Fibroblast of lung (primary cell): ENCODE data around the gene NPIPA8. TPM values are rescaled to one million over a fixed set of nuclear protein-coding genes. Genes with fewer than 3 reads are reported as not detected.
"Not testable (repeated sequence)": the region's sequence is repeated elsewhere in the genome, so short reads cannot be mapped to it uniquely, and the experiment has no call there.

ENCODE experiments used
- DNase-seq, 2 donors: peaks; one replicate each; pipeline versions ENCODE4 v3.0.0 to v3.0.0-alpha.2; 2010; ENCODE audit warnings: low read depth in 2 of 2
- H2AFZ ChIP-seq: 2 replicates; pipeline ENCODE4 v1.5.1; 2012; ENCODE audit warnings: low read length, control low read depth, inconsistent platforms
- H3K27ac ChIP-seq: 2 replicates; pipeline ENCODE4 v1.5.1; 2011; ENCODE audit warnings: low read length, control low read depth; ENCODE audit not compliant: insufficient read depth
- H3K27me3 ChIP-seq: 2 replicates; pipeline ENCODE4 v1.5.1; 2011; ENCODE audit warnings: mild to moderate bottlenecking, low read length; ENCODE audit not compliant: control insufficient read depth, insufficient read depth
- H3K36me3 ChIP-seq: 2 replicates; pipeline ENCODE4 v1.5.1; 2011; ENCODE audit warnings: low read length; ENCODE audit not compliant: control insufficient read depth, insufficient read depth
- H3K4me1 ChIP-seq: 2 replicates; pipeline ENCODE4 v1.5.1; 2011; ENCODE audit warnings: low read length; ENCODE audit not compliant: control insufficient read depth, insufficient read depth; ENCODE audit errors: extremely low read depth
- H3K4me2 ChIP-seq: 2 replicates; pipeline ENCODE4 v1.5.1; 2011; ENCODE audit warnings: low read length, control low read depth; ENCODE audit not compliant: insufficient read depth; ENCODE audit errors: extremely low read depth
- H3K4me3 ChIP-seq, 4 experiments: fragments of 200-600 bp in 1 of 4; sonication (generic) in 1 of 4; replicated peaks in 1 of 4; 2 replicates each; pipeline ENCODE4 v1.5.1; 2011 to 2016; ENCODE audit warnings: low read length in 4 of 4, low read depth in 3 of 4, mild to moderate bottlenecking in 3 of 4, control low read depth in 2 of 4, inconsistent platforms in 1 of 4, mixed read lengths in 1 of 4; ENCODE audit not compliant: insufficient read depth in 1 of 4; ENCODE audit errors: control extremely low read depth in 1 of 4
- H3K79me2 ChIP-seq: 2 replicates; pipeline ENCODE4 v1.5.1; 2012; ENCODE audit warnings: mild to moderate bottlenecking, low read length, inconsistent platforms; ENCODE audit not compliant: control insufficient read depth, insufficient read depth
- H3K9ac ChIP-seq: 2 replicates; pipeline ENCODE4 v1.5.1; 2011; ENCODE audit warnings: mild to moderate bottlenecking, low read length, control low read depth; ENCODE audit not compliant: insufficient read depth
- H3K9me3 ChIP-seq: 2 replicates; pipeline ENCODE4 v1.5.1; 2012; ENCODE audit warnings: low read depth, low read length; ENCODE audit not compliant: control insufficient read depth, insufficient read depth
- H4K20me1 ChIP-seq: 2 replicates; pipeline ENCODE4 v1.5.1; 2011; ENCODE audit warnings: low read length; ENCODE audit not compliant: control insufficient read depth, insufficient read depth; ENCODE audit errors: extremely low read depth
- polyA plus RNA-seq, 2 donors: library from polyadenylated mRNA; depleted of rRNA in 1 of 2; stranded (reverse) in 1 of 2; unstranded in 1 of 2; fragments of >200 nt; gene quantifications; 2 replicates each; pipeline ENCODE4 v1.2.1, GENCODE V29; 2011 to 2012; ENCODE audit warnings: missing spikeins in 1 of 2
- total RNA-seq: library from RNA; depleted of rRNA; stranded (reverse); fragments of >200 nt; gene quantifications from 2 replicates; pipeline ENCODE4 v1.2.1, GENCODE V29; 2014

Gene NPIPA8
- total and polyA plus RNA-seq, 2 donors (not counting 1 experiment from before 2014, with no cell fraction given) = 2.9 TPM; not detected in 1

DNA sequence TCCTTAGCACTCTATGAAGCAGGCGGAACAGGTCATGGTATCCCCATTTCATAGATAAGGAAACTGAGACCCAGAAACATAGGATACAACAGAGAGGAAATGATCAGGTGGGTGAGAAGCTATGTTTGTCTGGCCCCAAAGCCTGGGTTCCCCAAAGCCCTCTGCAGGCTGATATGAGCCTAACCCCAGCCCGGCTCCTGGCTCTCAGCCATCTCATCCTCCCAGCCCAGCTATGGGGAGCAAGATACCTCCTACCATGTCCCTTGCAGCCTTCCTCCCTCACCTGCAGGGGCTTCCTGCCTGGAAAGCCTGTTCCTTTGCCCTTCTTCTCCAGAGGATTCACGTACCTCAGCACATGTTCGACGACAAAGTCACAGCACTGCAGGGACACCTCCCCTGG is 30.5 kb downstream of the NPIPA8 start:
- not testable (repeated sequence) for H3K4me1 ChIP-seq, H3K9ac ChIP-seq, H3K27me3 ChIP-seq, H3K27ac ChIP-seq, H3K4me2 ChIP-seq, H3K4me3 ChIP-seq, H3K36me3 ChIP-seq, H3K79me2 ChIP-seq, DNase-seq, H3K9me3 ChIP-seq, H4K20me1 ChIP-seq, H2AFZ ChIP-seq

GRCh38 chr16:18303059-18303706 is 33.4 kb downstream of the NPIPA8 start:
- not testable (repeated sequence) for DNase-seq, H3K9ac ChIP-seq, H3K36me3 ChIP-seq, H3K4me1 ChIP-seq, H2AFZ ChIP-seq, H3K27me3 ChIP-seq, H3K4me2 ChIP-seq, H3K27ac ChIP-seq, H3K79me2 ChIP-seq, H4K20me1 ChIP-seq, H3K4me3 ChIP-seq, H3K9me3 ChIP-seq

GRCh38 chr16:18297714-18298113 is 38.8 kb downstream of the NPIPA8 start:
- H3K27ac ChIP-seq, H3K27me3 ChIP-seq, DNase-seq, H3K36me3 ChIP-seq, H3K4me1 ChIP-seq, H4K20me1 ChIP-seq, H2AFZ ChIP-seq, H3K9me3 ChIP-seq, H3K4me3 ChIP-seq, H3K9ac ChIP-seq, H3K4me2 ChIP-seq, H3K79me2 ChIP-seq: not testable (repeated sequence)

GRCh38 chr16:18296931-18297330 is 39.6 kb downstream of the NPIPA8 start:
- DNase-seq, H3K27ac ChIP-seq, H3K9ac ChIP-seq, H3K4me1 ChIP-seq, H3K4me3 ChIP-seq, H3K9me3 ChIP-seq, H3K79me2 ChIP-seq, H3K4me2 ChIP-seq, H2AFZ ChIP-seq, H3K27me3 ChIP-seq, H4K20me1 ChIP-seq, H3K36me3 ChIP-seq: not testable (repeated sequence)

DNA sequence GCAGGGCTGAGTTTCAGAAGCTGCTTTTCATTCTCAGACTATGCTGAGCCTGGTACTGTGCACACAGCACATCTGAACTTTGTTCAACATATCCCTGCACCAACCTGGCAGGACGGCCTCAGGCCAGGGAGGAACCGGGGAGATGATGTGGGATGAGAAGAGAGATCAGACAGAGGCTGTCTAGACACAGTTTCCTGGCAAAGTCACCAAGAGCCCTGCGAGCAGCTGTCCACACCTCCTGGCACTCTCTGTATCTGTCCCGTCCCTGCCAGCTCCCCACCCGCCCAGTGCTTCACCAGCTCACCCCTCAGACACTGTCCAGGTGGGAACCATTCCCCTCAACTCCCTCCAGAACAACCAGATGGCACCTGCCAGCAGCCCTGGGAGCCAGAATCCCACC is 42.2 kb downstream of the NPIPA8 start:
- not testable (repeated sequence) for H3K36me3 ChIP-seq, H3K4me2 ChIP-seq, H3K27ac ChIP-seq, H3K9me3 ChIP-seq, H3K27me3 ChIP-seq, DNase-seq, H4K20me1 ChIP-seq, H2AFZ ChIP-seq, H3K9ac ChIP-seq, H3K4me3 ChIP-seq, H3K79me2 ChIP-seq, H3K4me1 ChIP-seq

GRCh38 chr16:18293337-18293956 is 43.1 kb downstream of the NPIPA8 start:
- DNase-seq, H3K4me2 ChIP-seq, H3K4me1 ChIP-seq, H3K36me3 ChIP-seq, H3K27ac ChIP-seq, H3K79me2 ChIP-seq, H3K27me3 ChIP-seq, H3K9me3 ChIP-seq, H3K4me3 ChIP-seq, H3K9ac ChIP-seq, H4K20me1 ChIP-seq, H2AFZ ChIP-seq: not testable (repeated sequence)

GRCh38 chr16:18290959-18291358 is 45.6 kb downstream of the NPIPA8 start:
- not testable (repeated sequence) for H3K4me2 ChIP-seq, H3K27me3 ChIP-seq

More at GRCh38 chr16:18290959-18291358, 45.6 kb downstream of the NPIPA8 start:
- not testable (repeated sequence) for H3K4me1 ChIP-seq, H4K20me1 ChIP-seq, H2AFZ ChIP-seq, H3K27ac ChIP-seq, H3K36me3 ChIP-seq, H3K9ac ChIP-seq, DNase-seq, H3K9me3 ChIP-seq, H3K4me3 ChIP-seq, H3K79me2 ChIP-seq
